GM18909 (cell line): ENCODE results near the gene THYN1.

Experiments
- ATAC-seq: cut with Tn5 transposase; IDR thresholded peaks from one replicate; pipeline ENCODE4 v1.9.1; 2021; ENCODE audit warnings: mild to moderate bottlenecking; ENCODE audit not compliant: unreplicated experiment, poor library complexity

THYN1 gene

GRCh38 chr11:134252346-134253187 is 585 bp downstream of the THYN1 start:
- ATAC-seq, result peak; percentile 41

- no peak for ATAC-seq
Measured at GRCh38 chr11:134250675-134251074, 2.5 kb downstream of the THYN1 start.

GRCh38 chr11:134250246-134250645 is 2.9 kb downstream of the THYN1 start:
- no peak for ATAC-seq

- ATAC-seq, result no peak
Measured at GRCh38 chr11:134248910-134249480, 4.2 kb downstream of the THYN1 start.

- ATAC-seq, result no peak
Measured at GRCh38 chr11:134246678-134247077, 6.5 kb downstream of the THYN1 start.

- ATAC-seq, result no peak
Measured at GRCh38 chr11:134246100-134246499, 7.1 kb downstream of the THYN1 start.

GRCh38 chr11:134245434-134245833 is 7.7 kb downstream of the THYN1 start:
- no peak for ATAC-seq

GRCh38 chr11:134244593-134244992 is 8.6 kb downstream of the THYN1 start:
- ATAC-seq, result peak; percentile 83

GRCh38 chr11:134243913-134244312 is 9.2 kb downstream of the THYN1 start:
- ATAC-seq, result no peak

GRCh38 chr11:134242376-134242775 is 10.8 kb downstream of the THYN1 start:
- ATAC-seq, result no peak

GRCh38 chr11:134240592-134240991 is 12.6 kb downstream of the THYN1 start:
- no peak for ATAC-seq

GRCh38 chr11:134238956-134239355 is 14.2 kb downstream of the THYN1 start:
- ATAC-seq, result no peak

- no peak for ATAC-seq
Measured at GRCh38 chr11:134237557-134237922, 15.6 kb downstream of the THYN1 start.

- ATAC-seq, result no peak
Measured at GRCh38 chr11:134236834-134237556, 16.2 kb downstream of the THYN1 start.

GRCh38 chr11:134235399-134235798 is 17.8 kb downstream of the THYN1 start:
- ATAC-seq, result no peak

GRCh38 chr11:134233729-134234179 is 19.4 kb downstream of the THYN1 start:
- no peak for ATAC-seq

- ATAC-seq, result no peak
Measured at GRCh38 chr11:134231958-134232659, 21.0 kb downstream of the THYN1 start.

- ATAC-seq, result no peak
Measured at GRCh38 chr11:134230339-134230738, 22.8 kb downstream of the THYN1 start.

- ATAC-seq, result no peak
Measured at GRCh38 chr11:134229126-134229790, 23.9 kb downstream of the THYN1 start.

GRCh38 chr11:134228625-134229024 is 24.5 kb downstream of the THYN1 start:
- ATAC-seq, result peak; percentile 51
